ENCODE data around the gene MAD1L1. TPM values are rescaled to one million over a fixed set of nuclear protein-coding genes. Genes with fewer than 3 reads are reported as not detected.

The MAD1L1 gene
- total and polyA plus RNA-seq, 2 of the 8 experiments (the other 6 are each of a cell fraction or from before 2014, with no cell fraction given): 40.4 to 44.6 TPM

GRCh38 chr7:1971946-1972654 is 260.6 kb downstream of the MAD1L1 start (continued):
- TF ChIP-seq ATF2 (IDR thresholded peaks at IDR 0.05; ENCODE audit: low read length) (no peak), CREB1 (IDR thresholded peaks at IDR 0.05) (no peak), GTF2F1 (IDR thresholded peaks at IDR 0.05; ENCODE audit: borderline replicate concordance, low read depth, low read length) (no peak)
